OCI-LY3 (cell line): ENCODE measurements around the gene APBB1IP.

Source experiments
- EZH2phosphoT487 ChIP-seq: fragments of 200-600 bp; shearing (Covaris generic); IDR thresholded peaks from 2 replicates; pipeline ENCODE4 v1.6.1; 2018; ENCODE audit warnings: antibody characterized with exemption, mixed run types, low read depth
- TF ChIP-seq, protein P1 (sequence below): fragments of 200-600, 300-600 bp; sonication (generic); IDR thresholded peaks from 2 replicates; pipeline ENCODE4 v1.5.1; 2014; ENCODE audit warnings: antibody characterized with exemption, low read length, low read depth

DNA sequence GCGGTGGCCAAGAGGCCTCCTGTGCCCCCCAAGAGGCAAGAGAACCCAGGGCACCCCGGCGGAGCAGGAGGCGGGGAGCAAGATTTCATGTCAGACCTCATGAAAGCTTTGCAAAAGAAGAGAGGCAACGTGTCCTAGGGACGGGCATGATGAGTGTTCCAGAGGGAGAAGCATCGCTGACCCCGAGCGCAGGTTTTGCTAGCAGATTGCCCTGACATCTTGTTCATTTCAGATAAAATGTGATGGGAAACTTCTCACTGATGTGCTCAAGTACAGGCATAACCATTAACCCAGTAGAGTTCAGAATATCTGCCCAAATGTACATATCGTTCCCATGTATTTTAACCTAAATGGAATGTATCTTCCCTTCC lies 129.2 kb downstream of the APBB1IP start:
- TF ChIP-seq, protein P1, sequence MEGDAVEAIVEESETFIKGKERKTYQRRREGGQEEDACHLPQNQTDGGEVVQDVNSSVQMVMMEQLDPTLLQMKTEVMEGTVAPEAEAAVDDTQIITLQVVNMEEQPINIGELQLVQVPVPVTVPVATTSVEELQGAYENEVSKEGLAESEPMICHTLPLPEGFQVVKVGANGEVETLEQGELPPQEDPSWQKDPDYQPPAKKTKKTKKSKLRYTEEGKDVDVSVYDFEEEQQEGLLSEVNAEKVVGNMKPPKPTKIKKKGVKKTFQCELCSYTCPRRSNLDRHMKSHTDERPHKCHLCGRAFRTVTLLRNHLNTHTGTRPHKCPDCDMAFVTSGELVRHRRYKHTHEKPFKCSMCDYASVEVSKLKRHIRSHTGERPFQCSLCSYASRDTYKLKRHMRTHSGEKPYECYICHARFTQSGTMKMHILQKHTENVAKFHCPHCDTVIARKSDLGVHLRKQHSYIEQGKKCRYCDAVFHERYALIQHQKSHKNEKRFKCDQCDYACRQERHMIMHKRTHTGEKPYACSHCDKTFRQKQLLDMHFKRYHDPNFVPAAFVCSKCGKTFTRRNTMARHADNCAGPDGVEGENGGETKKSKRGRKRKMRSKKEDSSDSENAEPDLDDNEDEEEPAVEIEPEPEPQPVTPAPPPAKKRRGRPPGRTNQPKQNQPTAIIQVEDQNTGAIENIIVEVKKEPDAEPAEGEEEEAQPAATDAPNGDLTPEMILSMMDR = no peak
- TF ChIP-seq EZH2phosphoT487 = no peak
